ENCODE data around the gene KCNQ5. TPM values are rescaled to one million over a fixed set of nuclear protein-coding genes. Genes with fewer than 3 reads are reported as not detected.

KCNQ5 gene
- polyA plus RNA-seq, 1 donor (not counting 4 experiments of a cell fraction or from before 2014, with no cell fraction given): 3.4 TPM

DNA sequence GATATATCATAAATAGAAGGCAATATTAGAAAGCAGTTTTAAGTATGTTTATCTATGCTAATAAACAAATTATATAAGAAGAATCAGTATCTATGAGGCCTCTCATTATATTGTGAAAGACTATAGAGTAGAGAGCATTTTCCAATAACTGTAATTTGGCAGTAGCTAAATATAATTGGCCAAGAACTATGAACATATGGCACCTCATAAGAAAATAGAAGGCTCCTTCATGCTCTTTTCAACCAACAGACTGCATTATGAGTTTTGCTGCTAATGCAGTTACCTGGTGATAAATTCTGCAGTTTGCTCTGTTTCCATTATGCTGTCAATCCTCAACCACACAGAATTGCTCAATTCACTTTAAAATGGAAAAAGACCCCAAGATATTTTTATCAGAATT, 382.4 kb downstream of the KCNQ5 start:
- FAIRE-seq: no peak
- H3K27ac ChIP-seq (ENCODE audit: control insufficient read depth, insufficient read depth, low read length): no peak overlapping the region
- no peaks in the 10 kb centered on the region for H3K36me3 ChIP-seq (ENCODE audit: control insufficient read depth in 2 of 2, extremely low read depth in 1 of 2, insufficient read depth in 2 of 2, low read length in 2 of 2)

DNA sequence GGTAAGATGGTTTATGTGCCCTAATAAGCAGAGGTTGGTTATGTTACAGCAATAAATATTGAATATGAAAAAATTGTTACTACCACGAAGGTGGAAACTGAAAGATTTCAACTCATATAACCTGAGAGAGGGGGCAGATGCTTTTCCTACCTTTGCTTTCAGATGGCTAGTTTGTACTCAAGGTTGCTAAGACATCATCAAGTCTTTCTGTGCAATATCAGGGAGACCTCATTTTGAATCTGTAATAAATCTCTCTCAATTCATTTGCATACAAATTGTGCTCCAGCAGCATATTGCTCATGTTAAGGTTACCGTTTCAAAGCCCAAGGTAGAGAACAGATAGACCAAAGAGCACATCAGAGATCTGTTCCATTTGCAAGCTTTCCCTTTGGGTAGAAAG, 383.0 kb downstream of the KCNQ5 start:
- dilution Hi-C loops (cut with MboI; ENCODE audit: extremely low pct_ligation_motif_present, low sequenced_read_pairs): no loop called here
- Histone ChIP-seq H3K9me1 (ENCODE audit: control insufficient read depth, extremely low read depth, insufficient read depth, low read length) (no peaks in the 10 kb centered on the region), H3K79me2 (ENCODE audit: control insufficient read depth, insufficient read depth, low read length) (no peaks in the 10 kb centered on the region), H3K36me3 (ENCODE audit: control insufficient read depth in 2 of 2, extremely low read depth in 1 of 2, insufficient read depth in 2 of 2, low read length in 2 of 2) (no peaks in the 10 kb centered on the region), H3K9ac (ENCODE audit: control insufficient read depth, extremely low read depth, insufficient read depth, low read length) (no peak overlapping the region), H4K20me1 (ENCODE audit: control insufficient read depth, extremely low read depth, insufficient read depth, low read length) (no peaks in the 10 kb centered on the region), H3K4me1 (ENCODE audit: control insufficient read depth, extremely low read depth, insufficient read depth, low read length) (no peaks in the 10 kb centered on the region), H3K9me3 (ENCODE audit: control insufficient read depth, low read depth, low read length) (no peaks in the 10 kb centered on the region), H3K4me2 (ENCODE audit: control insufficient read depth, extremely low read depth, insufficient read depth, low read depth, low read length) (no peak overlapping the region), H3K27me3 (ENCODE audit: control insufficient read depth, extremely low read depth, insufficient read depth, low read length) (no peaks in the 10 kb centered on the region), H2AFZ (ENCODE audit: control insufficient read depth, low read length) (no peak overlapping the region), H3K4me3 (ENCODE audit: control insufficient read depth in 2 of 3, extremely low read depth in 1 of 3, insufficient read depth in 2 of 3, low read depth in 1 of 3, low read length in 3 of 3) (no peak overlapping the region), H3K27ac (ENCODE audit: control insufficient read depth, insufficient read depth, low read length) (no peak overlapping the region)
- TF ChIP-seq EZH2 (IDR thresholded peaks at IDR 0.05; ENCODE audit: low read length): no peak
- TF ChIP-seq, protein P1, sequence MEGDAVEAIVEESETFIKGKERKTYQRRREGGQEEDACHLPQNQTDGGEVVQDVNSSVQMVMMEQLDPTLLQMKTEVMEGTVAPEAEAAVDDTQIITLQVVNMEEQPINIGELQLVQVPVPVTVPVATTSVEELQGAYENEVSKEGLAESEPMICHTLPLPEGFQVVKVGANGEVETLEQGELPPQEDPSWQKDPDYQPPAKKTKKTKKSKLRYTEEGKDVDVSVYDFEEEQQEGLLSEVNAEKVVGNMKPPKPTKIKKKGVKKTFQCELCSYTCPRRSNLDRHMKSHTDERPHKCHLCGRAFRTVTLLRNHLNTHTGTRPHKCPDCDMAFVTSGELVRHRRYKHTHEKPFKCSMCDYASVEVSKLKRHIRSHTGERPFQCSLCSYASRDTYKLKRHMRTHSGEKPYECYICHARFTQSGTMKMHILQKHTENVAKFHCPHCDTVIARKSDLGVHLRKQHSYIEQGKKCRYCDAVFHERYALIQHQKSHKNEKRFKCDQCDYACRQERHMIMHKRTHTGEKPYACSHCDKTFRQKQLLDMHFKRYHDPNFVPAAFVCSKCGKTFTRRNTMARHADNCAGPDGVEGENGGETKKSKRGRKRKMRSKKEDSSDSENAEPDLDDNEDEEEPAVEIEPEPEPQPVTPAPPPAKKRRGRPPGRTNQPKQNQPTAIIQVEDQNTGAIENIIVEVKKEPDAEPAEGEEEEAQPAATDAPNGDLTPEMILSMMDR (optimal IDR thresholded peaks at IDR 0.05 in 1 of 3, IDR thresholded peaks at IDR 0.05 in 1 of 3, conservative IDR thresholded peaks at IDR 0.05 in 1 of 3; ENCODE audit: extremely low read depth in 1 of 3, insufficient read depth in 2 of 3, low read length in 3 of 3): no peak
- DNase-seq (ENCODE audit: low read depth, low spot score): no peak
- no peak for FAIRE-seq

More for the DNA sequence above, 382.4 kb downstream of the KCNQ5 start:
- no peaks in the 10 kb centered on the region for H3K27me3 ChIP-seq (ENCODE audit: control insufficient read depth, extremely low read depth, insufficient read depth, low read length)
- TF ChIP-seq, protein P1 (optimal IDR thresholded peaks at IDR 0.05 in 1 of 3, IDR thresholded peaks at IDR 0.05 in 1 of 3, conservative IDR thresholded peaks at IDR 0.05 in 1 of 3; ENCODE audit: extremely low read depth in 1 of 3, insufficient read depth in 2 of 3, low read length in 3 of 3): no peak
- no peak for TF ChIP-seq EZH2 (IDR thresholded peaks at IDR 0.05; ENCODE audit: low read length)
- no peaks in the 10 kb centered on the region for H3K4me1 ChIP-seq (ENCODE audit: control insufficient read depth, extremely low read depth, insufficient read depth, low read length)
- H3K4me3 ChIP-seq (ENCODE audit: control insufficient read depth in 2 of 3, extremely low read depth in 1 of 3, insufficient read depth in 2 of 3, low read depth in 1 of 3, low read length in 3 of 3): no peak overlapping the region
- no peak overlapping the region for H2AFZ ChIP-seq (ENCODE audit: control insufficient read depth, low read length)
- H3K9me3 ChIP-seq (ENCODE audit: control insufficient read depth, low read depth, low read length): no peaks in the 10 kb centered on the region
- H3K79me2 ChIP-seq (ENCODE audit: control insufficient read depth, insufficient read depth, low read length): no peaks in the 10 kb centered on the region
- H3K4me2 ChIP-seq (ENCODE audit: control insufficient read depth, extremely low read depth, insufficient read depth, low read depth, low read length): no peak overlapping the region
- dilution Hi-C loops (cut with MboI; ENCODE audit: extremely low pct_ligation_motif_present, low sequenced_read_pairs): no loop called here
- no peaks in the 10 kb centered on the region for H4K20me1 ChIP-seq (ENCODE audit: control insufficient read depth, extremely low read depth, insufficient read depth, low read length)
- no peak overlapping the region for H3K9ac ChIP-seq (ENCODE audit: control insufficient read depth, extremely low read depth, insufficient read depth, low read length)
- DNase-seq (ENCODE audit: low read depth, low spot score): no peak
- H3K9me1 ChIP-seq (ENCODE audit: control insufficient read depth, extremely low read depth, insufficient read depth, low read length): no peaks in the 10 kb centered on the region

Measured in keratinocyte (primary cell).